Pancreas (tissue), 10 donors: ENCODE results near the gene DCP1A. TPM values are rescaled to one million over a fixed set of nuclear protein-coding genes. Genes with fewer than 3 reads are reported as not detected.
"Not testable (repeated sequence)": the region's sequence is repeated elsewhere in the genome, so short reads cannot be mapped to it uniquely, and the experiment has no call there.

ENCODE experiments used
- ATAC-seq, 4 donors: fragments of 200-7000 bp; cut with Tn5 transposase; one replicate each; pipeline versions ENCODE4 v1.8.0 to v1.9.1; 2020; ENCODE audit warnings: mild to moderate bottlenecking in 4 of 4, moderate library complexity in 4 of 4
- DNase-seq, 6 donors: peaks; one replicate each; pipeline ENCODE4 v3.0.0-alpha.2; 2020
- FAIRE-seq: peaks from 2 replicates; lab custom pipeline; 2012; peaks lifted over from hg19 to GRCh38; lab: Jason Lieb, UNC
- H3K27ac ChIP-seq, 4 donors: fragments of 200-600 bp; sonication (generic); 1 replicate in 3 of 4; 2 replicates in 1 of 4; pipeline versions ENCODE4 v1.5.0 to v1.8.0; 2020
- H3K27me3 ChIP-seq, 4 donors: fragments of 200-600 bp; one replicate each; pipeline ENCODE4 v1.8.0; 2021
- H3K36me3 ChIP-seq, 3 donors: fragments of 200-600 bp; sonication (generic) in 1 of 3; one replicate each; pipeline versions ENCODE4 v1.5.0 to v1.8.0; 2020 to 2021
- H3K4me1 ChIP-seq, 3 donors: fragments of 200-600 bp; one replicate each; pipeline ENCODE4 v1.8.0; 2021
- H3K4me3 ChIP-seq, 4 donors: fragments of 200-600 bp; sonication (generic) in 2 of 4; one replicate each; pipeline versions ENCODE4 v1.5.0 to v1.8.0; 2020 to 2021
- H3K9me3 ChIP-seq, 4 donors: fragments of 200-600 bp; one replicate each; pipeline ENCODE4 v1.8.0; 2021
- CTCF ChIP-seq, 4 donors: fragments of 200-600 bp; sonication (generic) in 3 of 4; IDR thresholded peaks; one replicate each; pipeline versions ENCODE4 v1.5.0 to v1.8.0; 2021; ENCODE audit warnings: antibody characterized with exemption in 4 of 4
- WGBS, 2 donors: extraction: QIAGEN DNeasy Blood & Tissue Kit; methylation state at CpG; one replicate each; pipeline ENCODE4 v1.1.7; 2013; 5-methylcytosine and 5-hydroxymethylcytosine counted together
- intact Hi-C, 3 donors: fragments of 100-400 bp; cut with DNase I; formaldehyde crosslinking; loops; one replicate each; pipeline versions ENCODE4 v1.11.1 to v1.14.2; 2022
- polyA plus RNA-seq, 2 donors: library from polyadenylated mRNA; stranded (reverse); fragments of 200-250 nt; gene quantifications; one replicate each; pipeline ENCODE4 v1.2.3, GENCODE V29; 2013
- total RNA-seq, 6 donors: library from RNA; stranded (reverse); fragmentation: NEBNext Ultra II Directional in 4 of 6; extraction: Animal tissue kit (Norgen Biotek cat#: 25700) in 4 of 6; gene quantifications; one replicate each; pipeline versions ENCODE4 v1.2.1 to v1.2.4, GENCODE V29; 2021 to 2023
- donor health status: healthy with polysubstance abuse.
- donor health status: DM: no; HTN: no; CAD: no; lungs with moderate emphysema.
- donor health status: DM: no; HTN: no; CAD: no.
- donor health status: control.
- donor health status: control.
- donor health status: Bipolar disorder and iron deficiency.
- donor health status: DM: yes; HTN: yes; CAD: no.
- donor health status: DM: no; HTN: no; CAD: no.
- donor health status: DM: no; HTN: no; CAD: no.
- donor health status: DM: yes; HTN: yes; CAD: no.

DCP1A gene
- total and polyA plus RNA-seq, 8 donors = 4.9 to 13.9 (median 6.9) TPM

GRCh38 chr3:53331871-53332270 is 15.5 kb downstream of the DCP1A start:
- no peak overlapping the region for H3K27ac ChIP-seq
- H3K4me3 ChIP-seq = no peak overlapping the region
- H3K27me3 ChIP-seq = no peaks in the 10 kb centered on the region
- 98% methylated on average over 1 of the region's 1 CpG for WGBS, 2 donors
- no peak for ATAC-seq
- intact Hi-C loops = no loop called here
- peaks cover 0 to 10% (median 4%) of the 10 kb centered on the region in 3 donors for H3K4me1 ChIP-seq
- FAIRE-seq = no peak
- DNase-seq = no peak
- no peaks in the 10 kb centered on the region for H3K9me3 ChIP-seq
- H3K36me3 ChIP-seq = no peaks in the 10 kb centered on the region
- no peak for TF ChIP-seq CTCF (IDR thresholded peaks at IDR 0.05)

- FAIRE-seq = no peak
- intact Hi-C loops = no loop called here
- WGBS, 2 donors = 100% methylated on average over 1 of the region's 1 CpG
- DNase-seq = no peak
- no peak for TF ChIP-seq CTCF (IDR thresholded peaks at IDR 0.05)
- Histone ChIP-seq H3K4me1 (peaks cover 0 to 10% (median 0%) of the 10 kb centered on the region in 3 donors), H3K9me3 (no peaks in the 10 kb centered on the region), H3K4me3 (no peak overlapping the region), H3K36me3 (no peaks in the 10 kb centered on the region), H3K27ac (no peak overlapping the region), H3K27me3 (no peaks in the 10 kb centered on the region)
- ATAC-seq = no peak
Measured at GRCh38 chr3:53329897-53330296, 17.4 kb downstream of the DCP1A start.

- FAIRE-seq (no peak), DNase-seq (no peak), ATAC-seq (peak in 1 of 4 donors; percentile 24)
- WGBS, 2 donors = 71 to 72% methylated on average over 5 of the region's 5 CpGs
- intact Hi-C loops = no loop called here
- no peaks in the 10 kb centered on the region for H3K27me3 ChIP-seq
- H3K4me3 ChIP-seq = no peak overlapping the region
- H3K9me3 ChIP-seq = no peaks in the 10 kb centered on the region
- no peak overlapping the region for H3K27ac ChIP-seq
- TF ChIP-seq CTCF (IDR thresholded peaks at IDR 0.05) = no peak
- peaks cover 5 to 15% (median 6%) of the 10 kb centered on the region in 3 donors for H3K4me1 ChIP-seq
- no peaks in the 10 kb centered on the region for H3K36me3 ChIP-seq
Measured at GRCh38 chr3:53328746-53329145, 18.6 kb downstream of the DCP1A start.

- H3K27ac ChIP-seq, H3K9me3 ChIP-seq, DNase-seq, H3K36me3 ChIP-seq, FAIRE-seq, intact Hi-C loops, H3K4me3 ChIP-seq, H3K27me3 ChIP-seq: not testable (repeated sequence)
- H3K4me1 ChIP-seq = peaks cover 5 to 16% (median 6%) of the 10 kb centered on the region in 3 donors
- peak in 3 of 4 donors; percentile 35 to 55 (median 37) for ATAC-seq
- 70 to 72% methylated on average over 6 of the region's 6 CpGs for WGBS, 2 donors
Measured at GRCh38 chr3:53327986-53328385, 19.4 kb downstream of the DCP1A start.

GRCh38 chr3:53324105-53324504 is 23.2 kb downstream of the DCP1A start:
- ATAC-seq = peak in 1 of 4 donors; percentile 40
- peaks cover 5 to 14% (median 6%) of the 10 kb centered on the region in 3 donors for H3K4me1 ChIP-seq

More at GRCh38 chr3:53324105-53324504, 23.2 kb downstream of the DCP1A start:
- Histone ChIP-seq H3K36me3 (no peaks in the 10 kb centered on the region), H3K27me3 (no peaks in the 10 kb centered on the region), H3K27ac (no peak overlapping the region), H3K9me3 (no peaks in the 10 kb centered on the region), H3K4me3 (no peak overlapping the region)
- FAIRE-seq = no peak
- no peak for TF ChIP-seq CTCF (IDR thresholded peaks at IDR 0.05)
- no peak for DNase-seq
- 12 to 13% methylated on average over 5 of the region's 5 CpGs for WGBS, 2 donors
- intact Hi-C loops = no loop called here
